OCI-LY3 (cell line): ENCODE results near the gene ADARB2.

Experiments
- CTCF ChIP-seq: fragments of 200-600, 300-600 bp; sonication (generic); IDR thresholded peaks from 2 replicates; pipeline ENCODE4 v1.5.1; 2014; ENCODE audit warnings: antibody characterized with exemption, low read length, low read depth
- EZH2phosphoT487 ChIP-seq: fragments of 200-600 bp; shearing (Covaris generic); IDR thresholded peaks from 2 replicates; pipeline ENCODE4 v1.6.1; 2018; ENCODE audit warnings: antibody characterized with exemption, mixed run types, low read depth

- TF ChIP-seq CTCF = no peak
- TF ChIP-seq EZH2phosphoT487 = no peak
Measured at GRCh38 chr10:1378473-1378872, 358.9 kb downstream of the ADARB2 start.
